ENCODE data around the gene RPGRIP1L. TPM values are rescaled to one million over a fixed set of nuclear protein-coding genes. Genes with fewer than 3 reads are reported as not detected.
"Not testable (repeated sequence)": the region's sequence is repeated elsewhere in the genome, so short reads cannot be mapped to it uniquely, and the experiment has no call there.

RPGRIP1L gene
- total RNA-seq, 1 experiment from 2014 or later, result 12.7 TPM

DNA sequence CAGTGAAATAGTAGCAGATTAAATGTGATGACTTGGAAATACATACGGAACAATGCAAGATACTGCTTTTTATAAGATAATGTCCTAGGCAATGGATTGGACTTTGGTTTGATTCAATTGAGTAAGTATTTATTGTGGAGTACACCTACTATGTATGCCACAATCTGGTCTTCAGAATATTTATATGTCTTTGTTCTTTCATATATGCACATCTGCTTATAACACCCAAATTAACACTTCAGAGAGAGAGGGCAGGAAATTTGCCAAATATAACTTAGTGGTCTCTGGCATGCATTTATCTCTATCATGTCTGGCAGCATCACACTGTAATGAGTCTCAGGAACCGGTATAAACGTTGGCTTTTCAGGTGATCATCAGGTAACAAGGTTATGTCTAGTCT is 16.9 kb downstream of the RPGRIP1L start:
- CTCF ChIA-PET, result no interaction called here
- H3K36me3 ChIP-seq (ENCODE audit: control insufficient read depth, insufficient read depth, low read length), result no peaks in the 10 kb centered on the region; the same call in 1 of the 2 replicates
- H3K27ac ChIP-seq (ENCODE audit: low read length), result no peak overlapping the region
- ATAC-seq (no peak), DNase-seq (ENCODE audit: low read depth, low spot score) (no peak)
- BruUV-seq (replicated peaks), result no TSS peak
- intact Hi-C loops (cut with micrococcal nuclease; ENCODE audit: unreplicated experiment), result no loop called here
- TF ChIP-seq TCF7L2 (IDR thresholded peaks at IDR 0.05; ENCODE audit: low read depth, low read length) (no peak), POLR2AphosphoS5 (IDR thresholded peaks at IDR 0.05; ENCODE audit: low read depth, low read length) (no peak), SIN3A (IDR thresholded peaks at IDR 0.05; ENCODE audit: borderline replicate concordance, insufficient read depth, low read depth, low read length) (no peak)
- no peaks in the 10 kb centered on the region for H3K9me3 ChIP-seq (ENCODE audit: control insufficient read depth, insufficient read depth, low read depth, low read length)
- POLR2A ChIA-PET, result no interaction called here
- in situ Hi-C loops (cut with HindIII; ENCODE audit: low pct_unique_long_range_greater_than_20kb, low sequenced_read_pairs), result no loop called here
- no peaks in the 10 kb centered on the region for H3K4me1 ChIP-seq (ENCODE audit: control insufficient read depth, insufficient read depth, low read length)
- no peaks in the 10 kb centered on the region for H3K27me3 ChIP-seq (ENCODE audit: control insufficient read depth, insufficient read depth, low read length)
- H3K4me3 ChIP-seq (ENCODE audit: low read depth in 2 of 2, low read length in 2 of 2), result no peak overlapping the region

DNA sequence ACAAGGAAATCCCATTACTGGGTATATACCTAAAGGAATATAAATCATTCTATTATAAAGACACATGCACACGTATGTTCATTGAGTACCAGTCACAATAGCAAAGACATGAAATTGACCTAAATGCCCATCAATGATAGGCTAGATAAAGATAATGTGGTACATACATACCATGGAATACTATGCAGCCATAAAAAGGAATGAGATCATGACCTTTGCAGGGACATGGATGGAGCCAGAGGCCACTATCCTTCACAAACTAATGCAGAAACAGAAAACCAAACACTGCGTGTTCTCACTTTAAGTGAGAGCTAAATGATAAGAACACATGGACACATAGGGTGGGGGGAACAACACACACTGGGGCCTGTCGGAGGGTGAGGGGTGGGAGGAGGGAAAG is 18.3 kb downstream of the RPGRIP1L start:
- DNase-seq (ENCODE audit: low read depth, low spot score); BruUV-seq (replicated peaks); ATAC-seq; H3K27me3 ChIP-seq (ENCODE audit: control insufficient read depth, insufficient read depth, low read length); H3K4me3 ChIP-seq (ENCODE audit: low read depth in 2 of 2, low read length in 2 of 2); H3K36me3 ChIP-seq (ENCODE audit: control insufficient read depth, insufficient read depth, low read length); CTCF ChIA-PET; in situ Hi-C loops (cut with HindIII; ENCODE audit: low pct_unique_long_range_greater_than_20kb, low sequenced_read_pairs); H3K9me3 ChIP-seq (ENCODE audit: control insufficient read depth, insufficient read depth, low read depth, low read length); H3K4me1 ChIP-seq (ENCODE audit: control insufficient read depth, insufficient read depth, low read length); intact Hi-C loops (cut with micrococcal nuclease; ENCODE audit: unreplicated experiment); POLR2A ChIA-PET; H3K27ac ChIP-seq (ENCODE audit: low read length): not testable (repeated sequence)

DNA sequence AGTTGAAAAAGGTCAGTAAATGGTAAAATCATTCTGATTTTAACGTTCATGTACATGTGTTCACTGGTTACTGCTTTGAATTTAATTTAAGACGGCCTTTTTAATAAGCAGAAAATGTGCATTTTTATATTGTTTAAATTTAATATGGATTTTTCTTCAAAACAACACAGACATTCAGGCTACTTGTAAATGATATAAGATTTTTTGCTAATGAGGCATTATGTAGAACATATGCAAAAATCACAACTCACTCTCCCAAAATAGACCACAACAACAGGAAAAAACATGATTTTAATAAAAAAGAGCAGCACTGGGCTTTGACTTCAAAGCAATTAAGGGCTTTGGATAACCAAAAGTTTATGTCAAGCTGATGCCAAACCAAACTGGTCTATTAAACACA is 22.3 kb downstream of the RPGRIP1L start:
- ChIA-PET CTCF (no interaction called here), POLR2A (no interaction called here)
- in situ Hi-C loops (cut with HindIII; ENCODE audit: low pct_unique_long_range_greater_than_20kb, low sequenced_read_pairs), result no loop called here
- H3K27me3 ChIP-seq (ENCODE audit: control insufficient read depth, insufficient read depth, low read length), result no peaks in the 10 kb centered on the region
- intact Hi-C loops (cut with micrococcal nuclease; ENCODE audit: unreplicated experiment), result no loop called here
- no peaks in the 10 kb centered on the region for H3K9me3 ChIP-seq (ENCODE audit: control insufficient read depth, insufficient read depth, low read depth, low read length)
- H3K36me3 ChIP-seq (ENCODE audit: control insufficient read depth, insufficient read depth, low read length), result no peaks in the 10 kb centered on the region; the same call in 1 of the 2 replicates
- H3K4me1 ChIP-seq (ENCODE audit: control insufficient read depth, insufficient read depth, low read length), result no peaks in the 10 kb centered on the region
- DNase-seq (ENCODE audit: low read depth, low spot score) (no peak), ATAC-seq (no peak)
- TF ChIP-seq, protein P1, sequence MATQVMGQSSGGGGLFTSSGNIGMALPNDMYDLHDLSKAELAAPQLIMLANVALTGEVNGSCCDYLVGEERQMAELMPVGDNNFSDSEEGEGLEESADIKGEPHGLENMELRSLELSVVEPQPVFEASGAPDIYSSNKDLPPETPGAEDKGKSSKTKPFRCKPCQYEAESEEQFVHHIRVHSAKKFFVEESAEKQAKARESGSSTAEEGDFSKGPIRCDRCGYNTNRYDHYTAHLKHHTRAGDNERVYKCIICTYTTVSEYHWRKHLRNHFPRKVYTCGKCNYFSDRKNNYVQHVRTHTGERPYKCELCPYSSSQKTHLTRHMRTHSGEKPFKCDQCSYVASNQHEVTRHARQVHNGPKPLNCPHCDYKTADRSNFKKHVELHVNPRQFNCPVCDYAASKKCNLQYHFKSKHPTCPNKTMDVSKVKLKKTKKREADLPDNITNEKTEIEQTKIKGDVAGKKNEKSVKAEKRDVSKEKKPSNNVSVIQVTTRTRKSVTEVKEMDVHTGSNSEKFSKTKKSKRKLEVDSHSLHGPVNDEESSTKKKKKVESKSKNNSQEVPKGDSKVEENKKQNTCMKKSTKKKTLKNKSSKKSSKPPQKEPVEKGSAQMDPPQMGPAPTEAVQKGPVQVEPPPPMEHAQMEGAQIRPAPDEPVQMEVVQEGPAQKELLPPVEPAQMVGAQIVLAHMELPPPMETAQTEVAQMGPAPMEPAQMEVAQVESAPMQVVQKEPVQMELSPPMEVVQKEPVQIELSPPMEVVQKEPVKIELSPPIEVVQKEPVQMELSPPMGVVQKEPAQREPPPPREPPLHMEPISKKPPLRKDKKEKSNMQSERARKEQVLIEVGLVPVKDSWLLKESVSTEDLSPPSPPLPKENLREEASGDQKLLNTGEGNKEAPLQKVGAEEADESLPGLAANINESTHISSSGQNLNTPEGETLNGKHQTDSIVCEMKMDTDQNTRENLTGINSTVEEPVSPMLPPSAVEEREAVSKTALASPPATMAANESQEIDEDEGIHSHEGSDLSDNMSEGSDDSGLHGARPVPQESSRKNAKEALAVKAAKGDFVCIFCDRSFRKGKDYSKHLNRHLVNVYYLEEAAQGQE (IDR thresholded peaks at IDR 0.05; ENCODE audit: insufficient read depth in 1 of 2, low read depth in 2 of 2, low read length in 1 of 2), result no peak
- TF ChIP-seq SIN3A (IDR thresholded peaks at IDR 0.05; ENCODE audit: borderline replicate concordance, insufficient read depth, low read depth, low read length) (no peak), TCF7L2 (IDR thresholded peaks at IDR 0.05; ENCODE audit: low read depth, low read length) (no peak), POLR2AphosphoS5 (IDR thresholded peaks at IDR 0.05; ENCODE audit: low read depth, low read length) (no peak)
- TF ChIP-seq, protein P2, sequence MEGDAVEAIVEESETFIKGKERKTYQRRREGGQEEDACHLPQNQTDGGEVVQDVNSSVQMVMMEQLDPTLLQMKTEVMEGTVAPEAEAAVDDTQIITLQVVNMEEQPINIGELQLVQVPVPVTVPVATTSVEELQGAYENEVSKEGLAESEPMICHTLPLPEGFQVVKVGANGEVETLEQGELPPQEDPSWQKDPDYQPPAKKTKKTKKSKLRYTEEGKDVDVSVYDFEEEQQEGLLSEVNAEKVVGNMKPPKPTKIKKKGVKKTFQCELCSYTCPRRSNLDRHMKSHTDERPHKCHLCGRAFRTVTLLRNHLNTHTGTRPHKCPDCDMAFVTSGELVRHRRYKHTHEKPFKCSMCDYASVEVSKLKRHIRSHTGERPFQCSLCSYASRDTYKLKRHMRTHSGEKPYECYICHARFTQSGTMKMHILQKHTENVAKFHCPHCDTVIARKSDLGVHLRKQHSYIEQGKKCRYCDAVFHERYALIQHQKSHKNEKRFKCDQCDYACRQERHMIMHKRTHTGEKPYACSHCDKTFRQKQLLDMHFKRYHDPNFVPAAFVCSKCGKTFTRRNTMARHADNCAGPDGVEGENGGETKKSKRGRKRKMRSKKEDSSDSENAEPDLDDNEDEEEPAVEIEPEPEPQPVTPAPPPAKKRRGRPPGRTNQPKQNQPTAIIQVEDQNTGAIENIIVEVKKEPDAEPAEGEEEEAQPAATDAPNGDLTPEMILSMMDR (IDR thresholded peaks at IDR 0.05), result no peak
- no peak overlapping the region for H3K27ac ChIP-seq (ENCODE audit: low read length)
- BruUV-seq (replicated peaks), result no TSS peak
- no peak overlapping the region for H3K4me3 ChIP-seq (ENCODE audit: low read depth in 2 of 2, low read length in 2 of 2)
